ENCODE results near the gene CACNA1A.
"Not testable (repeated sequence)": the region's sequence is repeated elsewhere in the genome, so short reads cannot be mapped to it uniquely, and the experiment has no call there.

Gene CACNA1A

GRCh38 chr19:13492128-13492527 is 14.2 kb downstream of the CACNA1A start:
- DNase-seq, result no peak

DNA sequence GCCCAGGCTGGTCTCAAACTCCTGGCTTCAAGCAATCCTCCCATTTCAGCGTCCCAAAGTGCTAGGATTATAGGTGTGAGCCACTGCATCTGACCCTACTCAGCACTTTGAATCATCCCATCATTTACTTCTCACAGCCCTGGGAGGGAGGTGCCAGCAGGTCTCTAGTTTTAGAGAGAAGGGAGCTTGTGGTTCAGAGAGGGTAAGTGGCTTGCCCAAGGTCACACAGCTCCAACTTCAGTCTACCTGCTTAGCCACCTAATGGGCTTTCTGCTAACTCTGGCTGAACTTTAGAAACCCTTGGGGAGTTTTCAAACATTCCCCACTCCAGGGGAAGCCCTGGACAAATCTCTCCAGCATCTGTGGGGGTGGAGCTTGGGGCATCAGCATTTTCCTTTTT is 18.3 kb downstream of the CACNA1A start:
- DNase-seq, result no peak

DNA sequence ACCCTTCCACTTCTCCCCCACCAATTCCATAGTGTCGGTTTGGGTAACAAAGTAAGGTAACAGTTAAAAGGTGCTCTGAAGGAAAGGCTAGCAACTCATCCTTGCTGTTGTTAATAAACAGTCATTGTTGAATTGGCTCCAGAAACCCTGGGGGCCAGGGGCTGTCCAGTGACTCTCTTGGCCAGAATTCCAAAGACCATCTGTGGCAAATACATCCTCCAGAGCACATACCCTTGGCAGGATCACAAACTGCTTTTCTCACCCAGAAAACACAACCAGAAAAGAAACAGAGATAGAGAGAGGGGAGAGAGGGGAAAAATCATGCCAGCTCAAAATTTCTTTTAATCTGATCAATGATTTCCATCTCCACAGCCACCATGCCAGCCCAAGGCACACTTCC is 22.1 kb downstream of the CACNA1A start:
- no peak for DNase-seq

DNA sequence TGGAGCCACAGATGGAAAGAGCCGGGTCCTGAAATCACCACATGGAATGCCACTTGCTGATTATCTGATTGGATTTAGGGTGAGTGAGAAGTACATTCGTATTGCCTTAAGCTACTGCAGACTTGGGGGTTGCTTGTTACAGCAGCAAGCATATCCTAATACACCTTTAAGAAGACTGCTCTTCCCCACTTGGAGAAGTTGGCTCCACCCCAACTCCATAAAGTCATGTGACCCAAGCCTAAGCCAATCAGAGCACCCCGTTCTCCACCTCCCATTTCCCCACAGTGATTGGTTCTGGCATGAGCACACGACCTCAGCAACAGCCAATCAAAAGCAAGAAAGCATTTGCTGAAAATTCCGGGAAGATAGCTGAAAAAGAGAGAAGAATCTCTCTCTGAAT is 23.1 kb downstream of the CACNA1A start:
- DNase-seq, result no peak

GRCh38 chr19:13478576-13478975 is 27.7 kb downstream of the CACNA1A start:
- DNase-seq, result no peak

- no peak for DNase-seq
These were observed 30.2 kb downstream of the CACNA1A start for GRCh38 chr19:13476071-13476470.

GRCh38 chr19:13475044-13475443 is 31.2 kb downstream of the CACNA1A start:
- DNase-seq, result no peak

- DNase-seq, result no peak
These were observed 39.6 kb downstream of the CACNA1A start for GRCh38 chr19:13466697-13467096.

DNA sequence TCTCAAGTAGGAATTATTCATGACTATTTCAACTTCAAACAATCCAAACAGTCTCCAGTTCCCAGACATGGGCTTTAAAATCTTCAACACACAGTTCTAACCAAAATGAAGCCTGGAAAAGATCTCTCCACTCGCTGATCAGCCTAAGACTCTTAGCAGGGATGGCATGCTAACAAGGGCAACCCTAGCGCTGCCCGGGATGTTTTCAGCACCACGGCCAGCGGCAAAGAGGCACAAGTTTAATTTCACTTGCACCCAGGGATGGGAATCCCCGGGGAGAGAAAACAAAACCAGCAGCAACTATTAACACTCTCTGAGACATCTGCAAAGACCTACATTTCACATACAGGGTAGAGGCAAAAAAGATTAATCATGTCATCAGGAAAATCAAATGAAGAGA is 43.0 kb downstream of the CACNA1A start:
- no peak for DNase-seq

DNA sequence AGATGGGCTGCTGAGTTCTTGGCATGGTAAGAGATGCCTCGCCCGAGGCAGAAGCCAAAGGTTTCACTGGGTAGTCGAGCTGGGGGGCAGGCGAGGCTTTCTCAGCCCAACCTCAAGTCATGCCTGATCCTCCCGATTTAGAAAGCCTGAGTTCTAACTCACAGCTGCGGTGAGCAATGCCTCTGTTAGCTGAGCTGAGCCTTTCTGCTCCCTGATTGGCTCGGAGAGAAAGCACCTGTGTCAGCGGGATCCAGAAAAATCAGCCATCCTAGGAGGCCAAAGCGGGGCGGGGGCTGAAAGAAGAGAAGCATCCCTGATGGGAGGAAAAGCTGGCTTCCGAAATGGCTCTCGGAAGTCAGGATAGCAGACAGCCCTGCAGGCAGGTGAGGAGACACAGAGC is 44.7 kb downstream of the CACNA1A start:
- no peak for DNase-seq

- no peak for DNase-seq
These were observed 46.2 kb downstream of the CACNA1A start for GRCh38 chr19:13460045-13460444.

DNA sequence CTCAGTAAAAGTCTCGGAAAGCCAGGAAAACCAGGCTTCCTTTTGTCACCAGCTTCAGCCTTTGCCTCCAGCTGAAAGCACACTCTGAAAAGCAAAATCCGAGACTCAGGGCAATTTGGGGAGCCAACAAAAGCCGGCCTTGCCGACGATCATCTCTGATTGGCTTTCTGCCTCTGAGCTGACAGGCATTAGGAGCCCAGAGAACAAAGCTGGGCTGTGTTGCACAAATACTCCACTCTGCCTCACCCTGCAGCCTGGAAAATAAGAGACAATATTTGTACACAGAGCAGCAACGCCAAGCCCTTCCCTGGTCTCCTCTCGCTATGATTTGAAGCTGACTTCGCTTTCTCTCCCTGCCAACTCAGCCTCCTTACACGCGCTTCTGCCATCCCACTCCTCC is 46.9 kb downstream of the CACNA1A start:
- peak; percentile 33 for DNase-seq

DNA sequence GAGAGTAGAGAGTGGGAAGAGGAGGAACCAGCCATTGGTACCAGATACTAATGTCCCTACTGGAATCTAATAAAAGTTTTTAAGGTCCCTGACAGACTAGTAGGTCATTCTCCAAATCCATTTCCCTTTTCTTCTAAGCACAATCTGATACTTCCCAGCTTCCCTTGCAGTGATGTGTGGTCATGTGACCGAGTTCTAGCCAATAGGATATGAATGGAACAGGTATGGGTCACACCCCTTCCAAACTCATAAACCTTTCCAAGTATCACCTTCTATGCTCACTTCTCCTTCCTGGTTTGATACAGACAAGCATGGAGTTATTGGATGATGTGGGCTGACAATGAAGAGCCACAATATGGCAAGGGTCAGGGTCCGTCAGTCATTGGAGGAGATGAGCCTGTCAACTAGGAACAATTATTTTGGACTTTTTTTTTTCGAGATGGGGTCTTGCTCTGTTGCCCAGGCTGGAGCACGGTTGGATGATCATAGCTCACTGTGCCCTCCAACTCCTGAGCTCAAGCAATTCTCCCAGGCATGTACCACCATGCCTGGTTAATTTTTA is 54.8 kb downstream of the CACNA1A start:
- no peak for DNase-seq

DNA sequence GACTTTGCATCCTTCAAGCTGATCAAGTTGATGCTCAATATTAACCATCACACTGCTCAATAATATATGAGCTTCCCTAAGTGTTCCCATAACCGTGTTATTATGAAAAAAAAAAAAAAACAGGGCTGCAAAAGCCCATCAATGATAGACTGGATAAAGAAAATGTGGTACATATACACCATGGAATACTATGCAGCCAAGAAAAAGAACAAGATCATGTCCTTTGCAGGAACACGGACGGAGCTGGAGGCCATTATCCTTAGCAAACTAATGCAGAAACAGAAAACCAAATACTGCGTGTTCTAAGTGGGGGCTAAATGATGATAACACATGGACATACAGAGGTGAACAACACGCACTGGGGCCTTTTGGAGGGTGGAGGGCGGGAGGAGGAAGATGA is 58.3 kb downstream of the CACNA1A start:
- DNase-seq, result no peak

DNA sequence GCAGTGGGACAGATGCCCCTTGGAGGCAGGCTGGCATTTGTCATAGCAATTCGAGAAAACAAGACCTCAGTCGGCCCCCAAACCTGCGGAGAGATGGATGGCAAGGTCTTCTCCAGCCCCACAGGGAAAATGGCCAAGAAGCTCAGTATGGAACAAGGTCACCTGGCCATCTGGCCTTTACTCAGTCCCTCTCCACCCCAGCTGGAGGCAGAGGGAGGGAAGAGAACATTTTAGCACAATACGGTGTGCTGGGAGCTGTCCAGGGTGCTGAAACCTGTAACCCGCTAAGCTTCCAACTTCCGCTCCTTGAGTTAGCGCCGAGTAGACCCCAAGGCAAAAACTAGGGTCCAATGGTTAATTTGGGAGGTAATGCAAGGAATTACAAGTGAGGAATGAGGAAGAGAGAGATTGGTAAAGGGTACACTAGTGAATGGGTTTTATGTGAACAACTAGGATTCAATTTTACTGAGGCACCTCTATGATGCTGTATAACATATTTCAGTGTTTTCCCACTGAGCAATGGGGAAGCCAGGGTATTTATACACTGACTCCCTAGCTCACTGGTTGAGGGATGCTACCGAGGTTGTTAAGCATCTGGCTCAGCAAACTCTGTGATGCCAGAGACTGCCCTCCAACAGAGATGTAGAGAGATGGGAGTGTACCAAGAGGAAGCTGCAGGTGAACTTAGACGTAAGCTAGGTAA is 64.3 kb downstream of the CACNA1A start:
- DNase-seq, result no peak

GRCh38 chr19:13437919-13438618 is 68.2 kb downstream of the CACNA1A start:
- DNase-seq, result no peak

- DNase-seq, result no peak
These were observed 69.9 kb downstream of the CACNA1A start for GRCh38 chr19:13436352-13436751.

DNA sequence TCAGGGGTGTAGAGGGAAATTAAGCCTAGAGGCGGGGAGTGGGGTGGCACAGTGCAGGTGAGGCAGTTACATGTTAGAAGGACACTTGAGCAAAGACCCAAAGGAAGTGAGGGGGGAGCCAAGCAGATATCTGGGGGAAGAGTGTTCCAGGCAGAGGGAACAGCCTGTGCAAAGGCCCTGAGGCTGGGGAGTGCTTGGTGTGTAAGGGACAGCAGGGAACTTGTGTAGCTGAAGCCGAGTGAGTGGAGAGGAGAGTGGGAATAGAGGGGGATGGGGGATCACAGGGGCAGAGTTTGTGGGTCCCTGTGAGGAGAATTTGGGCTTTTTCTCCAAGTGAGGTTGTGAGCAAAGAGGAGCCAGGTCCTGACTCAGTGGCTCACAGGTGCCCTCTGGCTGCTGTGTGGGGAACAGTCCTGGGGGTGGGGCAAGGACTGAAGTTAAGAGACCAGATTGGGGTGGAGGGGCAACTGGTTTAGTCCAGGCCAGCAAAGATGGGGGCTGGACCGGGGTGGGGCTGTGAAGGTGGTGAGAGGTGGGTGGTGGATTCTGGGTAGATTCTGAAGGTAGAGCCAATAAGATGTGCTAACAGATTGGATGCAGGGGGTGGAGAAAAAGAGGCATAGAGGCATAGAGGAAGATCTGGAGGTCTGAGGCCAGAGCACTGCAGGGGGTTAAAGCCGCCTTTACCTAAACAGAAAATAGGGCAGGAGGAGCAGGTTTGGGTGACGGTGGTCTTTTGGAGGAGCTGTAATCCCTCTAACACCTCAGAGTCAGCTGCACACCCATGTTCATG is 75.3 kb downstream of the CACNA1A start:
- DNase-seq, result no peak

- DNase-seq, result no peak
These were observed 76.7 kb downstream of the CACNA1A start for GRCh38 chr19:13429563-13429962.

GRCh38 chr19:13428352-13428751 is 77.9 kb downstream of the CACNA1A start:
- no peak for DNase-seq

DNA sequence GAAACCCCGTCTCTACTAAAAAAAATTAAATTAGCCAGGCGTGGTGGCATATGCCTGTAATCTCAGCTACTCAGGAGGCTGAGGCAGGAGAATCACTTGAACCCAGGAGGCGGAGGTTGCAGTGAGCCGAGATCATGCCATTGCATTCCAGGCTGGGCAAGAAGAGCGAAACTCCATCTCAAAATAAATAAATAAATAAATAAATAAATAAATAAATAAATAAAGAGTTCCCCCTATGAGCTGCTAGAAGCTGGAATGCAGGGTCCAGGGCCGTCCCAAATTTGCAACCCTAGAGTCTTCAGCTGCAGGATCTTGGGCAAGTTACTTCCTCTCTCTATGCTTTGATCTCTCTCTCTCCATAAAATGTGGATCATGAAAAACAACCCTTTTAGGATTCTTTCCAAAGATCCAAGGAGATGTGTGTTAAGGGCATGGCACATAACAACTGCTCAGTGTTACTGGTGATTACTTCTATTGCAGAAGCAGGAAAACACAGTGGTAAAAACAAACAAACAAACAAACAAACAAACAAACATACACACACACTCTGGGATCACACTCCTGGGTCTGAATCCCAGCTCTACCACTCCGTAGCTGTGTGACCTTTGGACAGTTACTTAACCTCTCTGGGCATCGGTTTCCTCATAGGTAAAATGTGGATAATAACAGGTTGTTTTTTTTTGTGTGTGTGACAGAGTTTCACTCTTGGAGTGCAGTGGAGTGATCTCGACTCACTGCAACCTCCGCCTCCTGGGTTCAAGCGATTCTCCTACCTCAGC is 78.8 kb downstream of the CACNA1A start:
- no peak for DNase-seq

- not testable (repeated sequence) for DNase-seq
These were observed 80.4 kb downstream of the CACNA1A start for GRCh38 chr19:13425875-13426274.

DNA sequence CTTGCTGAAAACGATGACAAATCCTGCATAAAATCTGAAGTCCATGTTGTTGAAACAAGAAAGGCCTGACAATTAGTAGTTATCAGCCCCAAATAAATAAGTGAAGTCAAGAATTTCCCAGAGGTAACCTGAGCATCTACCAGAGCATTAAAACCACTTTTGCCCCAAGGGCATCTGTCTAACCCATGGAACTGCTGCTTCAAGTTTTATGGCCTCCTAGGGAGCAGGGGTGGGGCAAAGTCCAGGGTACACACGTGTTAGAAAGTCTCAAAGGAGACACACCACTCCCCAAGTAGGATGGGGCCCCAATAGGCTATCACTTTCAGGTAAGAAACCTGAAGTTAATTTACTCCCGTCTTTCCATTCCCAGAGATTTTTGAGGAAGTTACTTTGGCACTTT is 81.1 kb downstream of the CACNA1A start:
- DNase-seq, result no peak

Measured in NCI-H1436 treated with DMSO at 0.1 percent for 48 hours (cell line).